ENCODE data around the gene JAG2. TPM values are rescaled to one million over a fixed set of nuclear protein-coding genes. Genes with fewer than 3 reads are reported as not detected.

Gene JAG2
- total RNA-seq, 1 donor from 2014 or later = 84.1 TPM

DNA sequence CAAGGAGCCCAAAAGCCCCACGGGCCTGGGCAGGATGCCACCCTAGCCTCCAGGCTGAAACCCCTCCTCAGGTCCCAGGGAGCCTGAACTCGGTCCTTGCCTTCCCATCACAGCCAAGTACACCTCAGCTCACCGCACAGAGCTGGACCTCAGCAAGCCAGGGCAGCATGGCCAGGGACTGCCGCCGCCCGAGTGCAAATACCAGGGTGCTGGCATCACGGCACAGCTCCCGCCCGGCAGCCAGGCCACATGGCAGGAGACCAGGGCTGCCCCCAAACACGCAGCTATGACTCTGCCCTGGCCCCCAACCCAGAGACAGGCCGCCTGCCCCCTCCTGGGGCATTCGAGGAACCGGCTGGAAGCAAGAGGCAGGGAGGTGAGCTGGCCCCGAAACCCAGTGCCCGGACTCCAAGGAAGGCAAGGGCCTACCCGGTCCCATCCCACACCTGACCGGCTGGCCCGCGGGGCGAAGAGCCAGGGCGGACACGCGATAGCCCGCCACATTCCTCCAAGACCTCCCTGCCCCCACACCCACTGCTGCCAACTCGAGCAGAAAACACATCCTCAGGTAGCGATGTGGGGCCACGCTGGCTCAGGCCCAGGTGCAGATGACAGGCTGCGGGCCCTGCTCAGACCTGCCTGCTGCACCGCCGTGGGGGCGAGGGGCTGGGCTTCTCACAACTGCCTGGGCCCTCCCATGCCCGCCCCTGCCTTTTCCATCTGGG lies 2.7 kb downstream of the JAG2 start:
- DNase-seq = no peak
- peaks cover 11% of the 10 kb centered on the region for H3K27me3 Mint-ChIP-seq (ENCODE audit: unreplicated experiment)
- H3K4me1 Mint-ChIP-seq (ENCODE audit: low read depth, unreplicated experiment) = peaks cover 6% of the 10 kb centered on the region
- no peaks in the 10 kb centered on the region for H3K36me3 Mint-ChIP-seq (ENCODE audit: unreplicated experiment)
- no peak for TF ChIP-seq CTCF (IDR thresholded peaks at IDR 0.05; ENCODE audit: partially characterized antibody, unreplicated experiment)
- peaks cover 9% of the 10 kb centered on the region for H3K9me3 Mint-ChIP-seq (ENCODE audit: unreplicated experiment)
- H3K4me3 Mint-ChIP-seq (ENCODE audit: unreplicated experiment) = no peak overlapping the region
- H3K27ac Mint-ChIP-seq (ENCODE audit: unreplicated experiment) = no peak overlapping the region

DNA sequence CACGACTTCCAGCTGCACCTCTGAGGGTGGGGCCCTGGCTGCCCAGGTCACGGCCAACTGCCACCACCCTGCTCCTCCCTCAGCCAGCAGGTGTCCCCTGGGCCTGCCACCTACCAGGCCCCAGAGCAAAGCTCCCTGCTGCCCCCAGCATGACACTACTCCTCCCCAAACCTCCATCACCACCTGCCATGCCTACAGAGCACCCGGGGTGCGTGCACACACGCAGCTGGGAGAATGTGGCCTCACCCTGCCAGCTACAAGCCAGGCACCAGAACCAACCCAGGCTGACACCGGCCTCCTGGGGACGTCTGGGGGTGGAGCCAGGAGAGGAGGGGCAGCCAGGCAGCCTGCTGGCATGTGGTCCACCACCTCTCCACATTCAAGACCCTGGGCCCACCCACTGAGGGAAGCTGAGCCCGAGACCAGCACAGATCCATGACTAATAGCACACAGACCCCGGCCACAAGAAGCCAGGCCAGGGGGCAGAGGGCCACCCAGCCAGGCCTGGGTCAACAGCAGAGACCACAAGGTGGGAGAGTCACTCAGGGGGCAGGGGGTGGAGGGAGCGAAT lies 3.4 kb downstream of the JAG2 start:
- Mint-ChIP-seq H3K27ac (ENCODE audit: unreplicated experiment) (no peak overlapping the region), H3K36me3 (ENCODE audit: unreplicated experiment) (no peaks in the 10 kb centered on the region), H3K4me3 (ENCODE audit: unreplicated experiment) (no peak overlapping the region), H3K9me3 (ENCODE audit: unreplicated experiment) (peaks cover 9% of the 10 kb centered on the region), H3K27me3 (ENCODE audit: unreplicated experiment) (peaks cover 12% of the 10 kb centered on the region), H3K4me1 (ENCODE audit: low read depth, unreplicated experiment) (peaks cover 6% of the 10 kb centered on the region)
- no peak for DNase-seq
- TF ChIP-seq CTCF (IDR thresholded peaks at IDR 0.05; ENCODE audit: partially characterized antibody, unreplicated experiment) = no peak

- no peaks in the 10 kb centered on the region for H3K36me3 Mint-ChIP-seq (ENCODE audit: unreplicated experiment)
- H3K27ac Mint-ChIP-seq (ENCODE audit: unreplicated experiment) = no peak overlapping the region
- TF ChIP-seq CTCF (IDR thresholded peaks at IDR 0.05; ENCODE audit: partially characterized antibody, unreplicated experiment) = no peak
- peaks cover 4% of the 10 kb centered on the region for H3K4me1 Mint-ChIP-seq (ENCODE audit: low read depth, unreplicated experiment)
- H3K27me3 Mint-ChIP-seq (ENCODE audit: unreplicated experiment) = peaks cover 9% of the 10 kb centered on the region
- H3K4me3 Mint-ChIP-seq (ENCODE audit: unreplicated experiment) = no peak overlapping the region
- H3K9me3 Mint-ChIP-seq (ENCODE audit: unreplicated experiment) = peaks cover 6% of the 10 kb centered on the region
- no peak for DNase-seq
These were observed 5.4 kb downstream of the JAG2 start for GRCh38 chr14:105163040-105163742.

DNA sequence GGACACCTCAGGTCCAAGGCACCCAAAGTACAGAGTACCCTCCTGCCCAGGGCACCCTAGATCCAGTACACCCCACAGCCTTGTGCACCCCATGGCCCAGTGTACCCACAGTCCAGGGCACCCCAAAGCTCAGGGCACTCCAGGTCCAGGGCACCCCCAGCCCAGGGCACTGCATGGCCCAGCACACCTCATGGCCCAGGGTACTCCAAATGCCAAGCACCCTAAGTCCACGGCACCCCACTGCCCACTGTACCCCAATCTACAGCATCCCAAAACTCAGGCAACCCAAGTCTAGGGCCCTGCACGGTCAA lies 6.0 kb downstream of the JAG2 start:
- DNase-seq = no peak
- H3K9me3 Mint-ChIP-seq (ENCODE audit: unreplicated experiment) = peaks cover 6% of the 10 kb centered on the region
- peaks cover 4% of the 10 kb centered on the region for H3K4me1 Mint-ChIP-seq (ENCODE audit: low read depth, unreplicated experiment)
- peaks cover 9% of the 10 kb centered on the region for H3K27me3 Mint-ChIP-seq (ENCODE audit: unreplicated experiment)
- no peak overlapping the region for H3K27ac Mint-ChIP-seq (ENCODE audit: unreplicated experiment)
- no peak overlapping the region for H3K4me3 Mint-ChIP-seq (ENCODE audit: unreplicated experiment)
- TF ChIP-seq CTCF (IDR thresholded peaks at IDR 0.05; ENCODE audit: partially characterized antibody, unreplicated experiment) = no peak
- H3K36me3 Mint-ChIP-seq (ENCODE audit: unreplicated experiment) = no peaks in the 10 kb centered on the region

Measured in glutamatergic neuron (in vitro differentiated cells).